HG03432 (cell line): ENCODE results near the gene DKKL1.
"Not testable (repeated sequence)": the region's sequence is repeated elsewhere in the genome, so short reads cannot be mapped to it uniquely, and the experiment has no call there.

Source experiments
- ATAC-seq: cut with Tn5 transposase; IDR thresholded peaks from one replicate; pipeline ENCODE4 v1.9.1; 2021; ENCODE audit warnings: mild to moderate bottlenecking, moderate library complexity; ENCODE audit not compliant: unreplicated experiment

DKKL1 gene

DNA sequence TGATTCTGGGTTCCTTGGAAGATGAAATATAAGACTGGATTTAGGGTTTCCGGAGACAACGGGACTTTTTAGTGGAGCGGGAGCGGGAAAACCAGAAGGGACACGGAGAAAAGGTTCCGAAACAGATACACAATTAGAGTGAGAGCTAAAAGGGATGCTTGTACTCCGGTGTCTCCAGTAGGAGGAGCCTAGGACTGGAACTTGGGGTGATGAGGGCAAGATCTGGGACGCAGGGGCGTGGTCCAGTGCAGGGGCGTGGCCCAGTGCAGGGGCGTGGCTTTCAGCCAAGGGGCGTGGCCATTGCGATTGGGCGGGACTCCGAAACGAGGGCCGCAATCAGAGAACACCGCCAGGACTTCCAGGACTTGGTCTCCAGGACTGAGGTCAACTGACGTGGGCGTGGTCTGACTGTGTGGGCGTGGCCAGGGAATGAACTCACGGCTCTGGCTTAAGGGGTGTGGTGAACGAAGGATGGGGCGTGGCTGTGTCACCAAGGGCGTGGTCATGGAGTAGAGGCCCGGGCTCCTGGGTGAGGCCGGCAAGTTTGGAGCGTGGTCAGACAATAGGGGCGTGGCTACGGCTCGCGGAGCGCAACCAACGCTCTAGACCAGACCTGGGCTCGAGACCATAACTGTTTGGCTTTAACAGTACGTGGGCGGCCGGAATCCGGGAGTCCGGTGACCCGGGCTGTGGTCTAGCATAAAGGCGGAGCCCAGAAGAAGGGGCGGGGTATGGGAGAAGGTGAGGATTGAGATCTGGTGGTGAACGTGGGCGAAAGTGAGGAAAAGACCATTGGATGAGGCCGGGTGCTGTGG is at the start of gene DKKL1:
Gene DKKL1 (plus strand): TSS at position 610 of the 815 bp plus-strand sequence. CDS start 122 bp downstream, at position 732.
- peak; percentile 45 for ATAC-seq

DNA sequence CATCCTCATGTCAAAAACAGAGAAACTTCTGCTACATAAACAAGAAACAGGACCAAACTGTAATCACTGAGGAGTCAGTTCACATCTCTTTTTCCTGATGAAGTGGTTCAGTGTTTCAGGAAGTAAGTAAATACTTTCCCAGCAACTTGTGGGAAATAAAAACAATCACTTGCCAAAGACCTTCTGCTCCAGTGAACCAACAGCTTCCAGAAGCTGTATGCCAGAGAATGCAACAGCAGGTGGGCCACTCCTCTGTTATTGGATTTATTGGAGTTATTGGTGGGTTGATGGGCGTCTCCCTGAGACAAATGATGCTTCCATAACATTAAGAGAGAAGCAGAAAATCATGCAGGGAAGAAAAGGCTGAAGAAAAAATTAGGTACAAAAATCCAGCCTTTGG is 48.6 kb upstream of the DKKL1 start:
- no peak for ATAC-seq

DNA sequence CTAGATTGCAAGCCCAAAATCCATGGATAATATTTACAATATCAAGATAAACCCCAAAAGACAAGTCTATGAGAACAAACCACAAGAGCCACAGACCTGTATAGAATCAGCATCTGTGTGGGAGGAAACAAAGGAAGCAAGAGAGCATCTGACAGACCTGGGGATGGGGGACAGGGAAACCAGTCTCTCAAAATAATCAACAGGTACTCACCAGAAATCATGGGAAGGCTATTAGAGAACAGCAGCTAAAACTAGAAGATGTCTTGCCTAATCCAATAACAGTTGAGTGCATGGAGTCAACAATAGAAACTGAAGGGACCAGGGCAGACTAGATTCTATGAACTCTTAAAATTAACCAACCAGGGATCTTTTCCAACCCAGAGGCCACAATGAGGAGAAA is 47.4 kb upstream of the DKKL1 start:
- no peak for ATAC-seq

DNA sequence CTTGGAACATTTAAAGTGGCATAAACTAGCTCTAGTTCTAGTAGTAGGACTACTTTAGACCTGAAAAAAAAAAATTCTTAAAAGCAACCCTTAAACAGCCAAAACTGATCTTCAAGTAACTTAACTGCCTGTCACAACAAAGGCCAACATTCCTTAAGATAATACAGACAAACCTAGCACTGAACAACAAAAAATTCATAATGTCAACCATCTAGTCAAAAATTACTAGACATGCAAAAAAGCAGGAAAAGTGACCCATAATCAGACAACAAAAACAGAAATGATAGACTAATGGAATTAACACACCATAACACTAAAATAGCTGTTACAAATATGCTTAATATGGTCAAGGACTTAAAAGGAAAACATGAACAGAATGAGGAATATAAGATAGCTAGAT is 45.4 kb upstream of the DKKL1 start:
- no peak for ATAC-seq

DNA sequence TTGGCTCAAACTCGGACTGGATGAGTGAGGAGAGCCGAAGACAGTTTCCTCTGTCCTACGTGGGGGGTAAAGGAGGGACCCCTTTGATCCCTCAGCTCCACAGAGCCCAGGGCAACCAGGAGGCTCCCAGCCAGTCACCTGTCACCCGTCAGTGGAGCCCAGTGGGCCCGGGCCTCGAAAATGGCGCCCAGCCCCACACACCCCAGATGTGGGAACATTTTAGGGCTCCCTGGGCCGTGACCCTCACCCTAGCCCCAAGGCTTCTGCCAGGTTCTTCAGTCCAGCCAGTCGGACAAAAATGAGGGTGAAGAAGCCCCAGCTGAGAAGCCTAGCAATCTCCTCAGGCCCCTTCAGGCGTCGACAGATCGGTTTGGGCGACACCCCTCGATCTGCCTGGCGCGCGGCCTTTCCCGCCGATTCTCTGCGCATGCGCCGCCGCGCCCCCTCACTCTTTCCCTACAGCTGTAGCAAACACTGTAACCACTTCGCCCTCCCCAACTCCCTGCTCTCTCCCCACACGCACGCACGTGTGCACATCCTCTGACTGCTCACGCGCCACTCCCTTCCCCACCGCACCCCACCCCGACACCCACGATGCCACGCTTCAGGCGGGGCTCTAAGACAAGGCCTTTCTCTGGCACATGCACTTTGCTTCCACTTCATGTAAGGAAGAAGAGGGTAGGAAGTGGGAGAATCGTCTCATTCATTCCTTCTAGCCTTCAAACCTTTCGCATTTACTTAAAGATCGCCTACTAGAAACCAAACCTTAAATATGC is 38.7 kb upstream of the DKKL1 start, which contains the start of gene SLC6A16:
Gene SLC6A16 (minus strand): TSS at position 391 of the 776 bp plus-strand sequence. CDS start 13,844 bp downstream, outside the sequence.
- no peak for ATAC-seq

DNA sequence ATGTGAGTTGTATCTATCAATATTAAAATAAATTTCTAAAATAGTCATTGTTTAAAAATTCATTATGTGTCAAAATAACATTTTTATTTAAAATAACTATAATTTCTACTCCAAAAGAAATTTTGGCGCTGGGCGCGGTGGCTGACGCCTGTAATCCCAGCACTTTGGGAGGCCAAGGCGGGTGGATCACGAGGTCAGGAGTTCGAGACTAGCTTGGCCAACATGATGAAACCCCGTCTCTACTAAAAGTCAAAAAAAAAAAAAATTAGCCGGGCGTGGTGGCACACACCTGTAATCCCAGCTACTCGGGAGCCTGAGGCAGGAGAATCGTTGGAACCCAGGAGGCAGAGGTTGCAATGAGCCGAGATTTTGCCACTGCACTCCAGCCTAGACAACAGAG is 37.9 kb upstream of the DKKL1 start:
- not testable (repeated sequence) for ATAC-seq

DNA sequence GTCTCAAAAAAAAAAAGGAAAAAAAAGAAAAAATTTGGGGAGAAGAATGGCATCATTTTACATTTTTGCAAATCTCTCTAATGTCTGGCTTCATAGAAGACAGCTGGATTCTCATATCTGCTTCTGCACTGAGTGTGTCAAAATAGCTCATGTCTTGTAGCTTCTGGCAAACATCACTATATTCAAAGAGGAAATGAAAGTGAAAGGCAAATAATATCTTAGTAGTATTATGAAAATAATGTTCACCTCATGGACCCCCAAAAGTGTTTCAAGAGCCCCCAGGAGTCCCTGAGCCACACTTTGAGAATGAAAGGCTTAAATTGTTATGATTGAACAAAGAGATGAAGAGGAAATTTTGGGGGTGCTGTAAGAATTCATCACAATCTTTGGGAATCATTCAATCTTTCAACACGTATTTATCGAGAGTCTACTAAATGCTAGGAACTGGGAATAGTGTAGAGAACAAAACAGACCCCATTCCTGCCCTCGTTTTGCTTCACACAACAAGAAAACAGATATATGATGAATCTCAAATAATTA is 37.4 kb upstream of the DKKL1 start:
- no peak for ATAC-seq

DNA sequence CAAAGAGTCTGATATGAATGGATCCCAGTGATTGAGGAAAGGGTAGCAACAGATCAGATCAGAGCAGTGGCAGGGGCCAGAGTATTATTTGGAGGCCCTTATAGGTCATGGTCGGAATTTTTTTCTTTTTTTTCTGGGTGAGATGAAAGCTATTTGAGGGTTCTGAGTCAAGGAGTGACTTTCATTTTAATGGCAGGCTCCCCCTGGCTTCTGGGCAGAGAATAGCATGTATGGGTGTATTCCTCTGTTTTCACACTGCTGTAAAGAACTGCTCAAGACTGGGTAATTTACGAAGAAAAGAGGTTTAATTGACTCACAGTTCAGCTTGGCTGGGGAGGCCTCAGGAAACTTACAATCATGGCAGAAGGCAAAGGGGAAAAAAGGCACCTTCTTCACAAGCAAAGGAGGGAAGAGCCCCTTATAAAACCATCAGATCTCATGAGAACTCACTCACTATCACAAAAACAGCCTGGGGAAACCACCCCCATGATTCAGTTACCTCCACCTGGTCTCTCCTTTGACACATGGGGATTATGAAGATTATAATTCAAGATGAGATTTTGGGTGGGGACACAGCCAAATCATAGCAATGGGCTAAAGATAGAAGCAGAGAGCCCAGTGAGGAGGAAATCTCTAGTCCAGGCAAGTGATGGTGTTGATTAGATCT is 35.7 kb upstream of the DKKL1 start:
- no peak for ATAC-seq

DNA sequence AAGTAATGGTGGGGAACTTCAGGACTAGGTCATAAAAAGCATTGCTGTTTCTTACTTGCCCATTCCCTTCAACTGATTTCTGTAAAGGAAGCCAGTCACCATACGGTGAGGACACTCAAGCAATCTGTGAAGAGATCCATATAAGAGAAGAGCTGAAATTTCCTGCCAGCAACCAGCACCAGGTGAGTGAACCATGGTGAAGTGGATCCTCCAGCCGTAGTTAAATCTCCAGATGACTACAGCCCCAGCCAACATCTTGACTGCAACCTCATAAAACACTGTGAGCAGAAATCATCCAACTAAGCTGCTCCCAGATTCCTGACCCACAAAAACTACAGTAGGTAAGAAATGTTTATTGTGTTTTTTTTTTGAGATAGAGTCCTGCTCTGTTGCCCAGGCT is 34.9 kb upstream of the DKKL1 start:
- no peak for ATAC-seq

DNA sequence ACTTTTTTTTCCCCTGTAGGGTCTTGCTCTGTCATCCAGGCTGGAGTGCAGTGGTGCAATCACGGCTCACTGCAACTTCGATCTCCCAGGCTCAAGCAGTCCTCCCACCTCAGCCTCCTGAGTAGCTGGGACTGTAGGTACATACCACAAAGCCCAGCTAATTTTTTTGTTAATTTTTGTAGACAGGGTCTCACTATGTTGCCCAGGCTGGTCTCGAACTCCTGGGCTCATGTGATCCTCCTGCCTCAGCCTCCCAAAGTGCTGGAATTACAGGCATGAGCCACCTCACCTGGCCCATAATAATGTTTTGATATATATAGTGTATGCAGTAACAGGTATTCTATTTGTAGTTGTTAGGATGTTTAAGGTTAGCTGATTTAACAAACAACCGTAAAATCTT is 32.5 kb upstream of the DKKL1 start:
- not testable (repeated sequence) for ATAC-seq

DNA sequence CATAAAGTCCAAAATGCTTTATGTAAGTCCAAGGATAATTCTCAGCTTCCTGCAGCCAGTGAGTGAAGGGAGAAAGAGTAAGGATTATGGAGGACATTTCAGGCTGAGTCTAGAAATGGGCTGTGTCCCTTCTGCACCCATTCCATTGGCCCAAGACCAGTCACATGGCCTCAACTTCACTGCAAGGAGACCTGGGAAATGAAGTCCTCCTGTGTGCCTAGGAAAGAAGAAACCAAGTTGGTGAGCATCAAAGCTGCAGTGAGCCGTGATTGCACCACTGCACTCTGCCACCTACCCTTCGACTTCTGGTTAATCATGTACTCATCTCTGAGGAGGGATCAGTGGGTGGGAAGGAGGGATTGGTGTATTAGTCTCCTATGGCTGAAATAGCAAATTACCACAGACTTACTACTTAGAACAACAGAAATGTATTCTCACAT is 32.0 kb upstream of the DKKL1 start:
- peak; percentile 32 for ATAC-seq

DNA sequence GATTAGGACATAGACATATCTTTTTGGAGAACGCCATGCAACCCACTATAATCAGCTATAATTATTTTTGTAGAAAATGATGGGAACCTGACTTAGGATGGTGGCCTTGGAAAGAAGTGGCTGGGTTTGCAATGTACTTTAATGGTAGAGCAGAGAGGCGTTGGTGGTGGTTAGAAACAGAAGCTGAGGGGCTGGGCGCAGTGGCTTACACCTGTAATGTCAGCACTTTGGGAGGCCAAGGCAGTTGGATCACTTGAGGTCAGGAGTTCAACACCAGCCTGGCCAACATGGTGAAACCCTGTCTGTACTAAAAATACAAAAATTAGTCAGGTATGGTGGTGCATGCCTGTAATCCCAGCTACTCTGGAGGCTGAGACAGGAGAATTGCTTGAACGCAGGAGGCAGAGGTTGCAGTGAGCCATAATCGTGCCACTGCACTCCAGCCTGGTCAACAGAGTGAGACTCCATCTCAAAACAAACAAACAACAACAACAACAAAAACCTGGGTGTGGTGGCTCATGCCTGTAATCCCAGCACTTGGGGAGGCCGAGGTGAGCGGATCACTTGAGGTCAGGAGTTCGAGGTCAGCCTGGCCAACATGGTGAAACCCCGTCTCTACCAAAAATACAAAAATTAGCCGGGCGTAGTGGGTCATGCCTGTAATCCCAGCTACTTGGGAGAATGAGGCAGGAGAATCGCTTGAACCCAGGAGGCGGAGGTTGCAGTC is 30.8 kb upstream of the DKKL1 start:
- ATAC-seq = not testable (repeated sequence)

DNA sequence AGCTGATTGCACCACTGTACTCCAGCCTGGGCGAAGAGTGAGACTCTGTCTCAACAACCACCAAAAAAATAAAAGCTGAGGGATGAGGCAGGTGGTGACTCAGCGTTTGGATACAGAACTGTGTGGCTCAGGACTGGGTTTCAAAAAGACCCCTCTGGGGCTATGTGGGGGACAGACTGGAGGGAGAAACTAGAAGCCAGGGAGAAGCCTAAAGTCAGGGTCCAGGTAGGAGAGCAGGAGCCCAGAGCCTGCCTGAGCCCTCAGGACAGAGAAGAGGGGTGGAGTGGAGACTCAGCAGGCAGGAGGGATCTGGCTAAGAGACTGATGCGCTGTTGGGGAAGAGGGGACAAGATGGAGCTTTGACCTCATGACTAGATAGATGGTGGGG is 30.3 kb upstream of the DKKL1 start:
- ATAC-seq = no peak

DNA sequence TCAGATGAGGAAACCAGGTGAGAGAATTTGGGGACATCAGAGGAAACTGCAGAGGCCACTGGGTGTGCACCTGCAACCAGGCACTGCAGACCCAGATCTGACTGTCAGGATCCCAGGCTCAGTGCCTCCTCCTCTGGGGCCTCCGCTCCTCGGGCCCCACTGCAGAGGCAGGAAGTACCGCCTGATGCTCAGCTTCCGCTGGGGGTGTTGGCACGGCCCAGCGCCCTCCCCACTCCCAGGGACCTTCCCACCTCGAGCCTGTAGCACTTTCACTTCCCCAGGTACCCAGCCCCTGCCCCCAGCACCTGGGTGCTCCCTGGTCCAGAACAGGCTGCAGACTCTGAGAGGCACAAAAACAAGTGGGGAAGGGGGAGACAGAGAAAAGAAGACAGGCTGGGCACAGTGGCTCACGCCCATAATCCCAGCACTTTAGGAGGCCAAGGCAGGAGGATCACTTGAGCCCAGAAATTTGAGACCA is 29.8 kb upstream of the DKKL1 start:
- peak; percentile 42 for ATAC-seq

DNA sequence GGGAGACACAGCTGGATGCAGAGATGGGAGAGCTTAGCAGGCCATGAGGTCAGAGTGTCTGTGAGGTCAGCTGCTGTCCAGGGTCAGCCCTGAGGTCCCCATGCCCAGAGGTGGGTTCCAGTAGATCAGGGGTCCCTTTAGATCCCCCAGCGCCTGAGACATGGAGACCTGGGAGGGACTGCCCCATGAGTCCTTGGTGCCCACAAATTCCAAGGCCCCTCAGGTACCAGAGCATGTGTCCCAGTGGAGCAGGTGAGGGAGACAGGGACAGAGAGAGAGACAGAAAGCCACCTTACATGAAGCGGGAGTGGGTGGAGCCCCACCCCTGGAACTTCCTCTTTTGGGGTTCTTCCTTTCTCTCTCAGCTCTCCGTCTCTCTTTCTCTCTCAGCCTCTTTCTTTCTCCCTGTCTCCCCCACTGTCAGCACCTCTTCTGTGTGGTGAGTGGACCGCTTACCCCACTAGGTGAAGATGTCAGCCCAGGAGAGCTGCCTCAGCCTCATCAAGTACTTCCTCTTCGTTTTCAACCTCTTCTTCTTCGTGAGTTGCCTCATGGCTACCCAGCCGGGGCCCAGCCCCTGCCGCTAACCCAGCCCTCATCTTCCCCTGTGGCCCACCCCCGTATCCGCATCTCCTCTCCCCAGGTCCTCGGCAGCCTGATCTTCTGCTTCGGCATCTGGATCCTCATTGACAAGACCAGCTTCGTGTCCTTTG is 28.4 kb upstream of the DKKL1 start, which contains the start of gene CD37:
Gene CD37 (plus strand): TSS at position 336 of the 713 bp plus-strand sequence. CDS start 135 bp downstream, at position 471.
- no peak for ATAC-seq

DNA sequence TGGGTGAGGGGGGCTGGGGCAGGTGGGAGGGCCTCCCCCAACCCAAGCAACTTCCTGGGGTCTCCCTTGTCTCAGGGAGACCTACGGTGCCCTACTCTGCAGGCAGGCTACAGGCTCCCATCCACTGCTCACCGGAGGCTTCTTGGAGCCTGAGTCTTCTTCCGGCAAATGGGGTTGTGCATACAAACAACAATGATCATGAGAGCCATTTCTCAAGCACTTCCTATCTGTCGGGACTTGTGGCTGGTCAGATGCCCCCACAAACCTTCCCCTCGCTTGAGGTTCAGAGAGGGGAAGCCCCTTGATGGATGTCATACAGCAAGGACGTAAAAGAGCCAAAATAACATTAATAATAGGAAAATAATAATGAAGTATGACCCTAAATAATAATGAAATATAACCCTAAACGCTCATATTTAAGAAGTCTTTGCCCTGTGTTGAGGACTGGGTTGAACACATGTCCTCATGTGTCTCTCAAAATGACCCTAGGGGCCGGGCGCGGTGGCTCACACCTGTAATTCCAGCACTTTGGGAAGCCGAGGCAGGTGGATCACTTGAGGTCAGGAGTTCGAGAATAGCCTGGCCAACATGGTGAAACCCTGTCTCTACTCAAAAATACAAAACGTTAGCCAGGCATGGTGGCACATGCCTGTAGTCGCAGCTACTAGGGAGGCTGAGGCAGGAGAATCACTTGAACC is 27.7 kb upstream of the DKKL1 start:
- ATAC-seq = no peak

DNA sequence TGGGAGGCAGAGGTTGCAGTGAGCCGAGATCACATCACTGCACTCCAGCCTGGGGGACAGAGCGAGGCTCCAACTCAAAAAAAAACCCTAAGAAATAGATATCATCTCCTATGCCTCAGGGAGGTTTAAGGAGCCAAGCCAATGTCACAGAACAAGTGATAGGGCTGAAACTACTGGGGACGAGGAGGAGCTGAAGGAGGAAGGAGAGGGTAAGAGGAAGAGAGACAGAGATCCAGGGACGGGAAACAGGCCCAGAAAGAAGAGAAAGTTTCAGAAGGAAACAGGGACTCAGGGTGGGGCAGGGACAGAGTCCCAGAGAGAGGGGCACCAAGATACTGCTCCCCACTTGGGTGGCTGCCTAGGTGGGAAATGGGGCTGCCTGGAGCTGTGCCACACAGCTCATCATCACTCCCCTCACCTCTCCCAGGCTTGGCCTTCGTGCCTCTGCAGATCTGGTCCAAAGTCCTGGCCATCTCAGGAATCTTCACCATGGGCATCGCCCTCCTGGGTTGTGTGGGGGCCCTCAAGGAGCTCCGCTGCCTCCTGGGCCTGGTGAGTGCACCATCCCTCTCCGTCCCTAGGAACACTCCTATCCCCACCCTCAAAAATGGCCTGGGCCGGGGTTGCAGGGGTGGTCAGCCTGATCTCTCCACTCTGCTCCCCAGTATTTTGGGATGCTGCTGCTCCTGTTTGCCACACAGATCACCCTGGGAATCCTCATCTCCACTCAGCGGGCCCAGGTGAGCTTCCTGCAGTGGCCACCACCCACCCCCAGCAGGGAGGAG is 27.0 kb upstream of the DKKL1 start:
- no peak for ATAC-seq
